CD14-positive monocyte (primary cell): ENCODE data around the gene CELF2. TPM values are rescaled to one million over a fixed set of nuclear protein-coding genes. Genes with fewer than 3 reads are reported as not detected.

ENCODE experiments used
- DNase-seq, 3 donors: peaks; one replicate each; pipeline ENCODE4 v3.0.0-alpha.2; 2011 to 2022
- H2AFZ ChIP-seq: 2 replicates; pipeline ENCODE4 v1.6.0; 2012; ENCODE audit warnings: mild to moderate bottlenecking, low read depth, low read length, inconsistent platforms; ENCODE audit not compliant: insufficient read depth, poor library complexity, severe bottlenecking
- H3K27ac ChIP-seq, 2 donors: 1 replicate in 1 of 2; 2 replicates in 1 of 2; pipeline ENCODE4 v1.5.1; 2012 to 2013; ENCODE audit warnings: low read length in 2 of 2, control low read depth in 1 of 2, inconsistent platforms in 1 of 2, low read depth in 1 of 2, mild to moderate bottlenecking in 1 of 2
- H3K27me3 ChIP-seq, 2 donors: one replicate each; pipeline versions ENCODE4 v1.6.0 to v1.6.1; 2011 to 2013; ENCODE audit warnings: low read length in 2 of 2; ENCODE audit not compliant: control insufficient read depth in 2 of 2, insufficient read depth in 2 of 2
- H3K36me3 ChIP-seq, 2 donors: replicated peaks in 1 of 2; 1 replicate in 1 of 2; 2 replicates in 1 of 2; pipeline versions ENCODE4 v1.5.1 to v1.6.1; 2012 to 2013; ENCODE audit warnings: low read length in 2 of 2, control low read depth in 1 of 2, inconsistent platforms in 1 of 2, mild to moderate bottlenecking in 1 of 2; ENCODE audit not compliant: insufficient read depth in 2 of 2, control insufficient read depth in 1 of 2
- H3K4me1 ChIP-seq, 2 donors: 1 replicate in 1 of 2; 2 replicates in 1 of 2; pipeline versions ENCODE4 v1.5.1 to v1.6.1; 2012 to 2013; ENCODE audit warnings: low read length in 2 of 2, control low read depth in 1 of 2, inconsistent platforms in 1 of 2, mild to moderate bottlenecking in 1 of 2, moderate library complexity in 1 of 2; ENCODE audit not compliant: insufficient read depth in 2 of 2, control insufficient read depth in 1 of 2
- H3K4me2 ChIP-seq: replicated peaks from 2 replicates; pipeline ENCODE3; 2012; ENCODE audit warnings: low read length, moderate library complexity, mild to moderate bottlenecking; ENCODE audit not compliant: poor library complexity, severe bottlenecking; ENCODE audit errors: extremely low read depth
- H3K4me3 ChIP-seq, 3 experiments: fragments of 200-600 bp in 1 of 3; sonication (generic) in 1 of 3; replicated peaks in 1 of 3; 1 replicate in 2 of 3; 2 replicates in 1 of 3; pipeline ENCODE4 v1.5.1; 2011 to 2013; ENCODE audit warnings: low read length in 3 of 3, mild to moderate bottlenecking in 3 of 3, control low read depth in 2 of 3, low read depth in 2 of 3, inconsistent platforms in 1 of 3, moderate library complexity in 1 of 3
- H3K79me2 ChIP-seq: 2 replicates; pipeline ENCODE4 v1.6.0; 2012; ENCODE audit warnings: mild to moderate bottlenecking, control low read depth, inconsistent platforms, low read length, moderate library complexity; ENCODE audit not compliant: insufficient read depth
- H3K9ac ChIP-seq: 2 replicates; pipeline ENCODE4 v1.6.0; 2017; ENCODE audit warnings: low read length, mild to moderate bottlenecking; ENCODE audit not compliant: insufficient read depth, poor library complexity, severe bottlenecking
- H3K9me3 ChIP-seq, 2 donors: replicated peaks in 1 of 2; 1 replicate in 1 of 2; 2 replicates in 1 of 2; pipeline versions ENCODE4 v1.5.1 to v1.6.1; 2012 to 2013; ENCODE audit warnings: low read length in 2 of 2, control low read depth in 1 of 2; ENCODE audit not compliant: control insufficient read depth in 1 of 2, insufficient read depth in 1 of 2
- H4K20me1 ChIP-seq: 2 replicates; pipeline ENCODE4 v1.6.0; 2012; ENCODE audit warnings: mild to moderate bottlenecking, low read length, control low read depth, moderate library complexity; ENCODE audit not compliant: insufficient read depth
- H3K27ac Mint-ChIP-seq, 7 donors: one replicate each; pipeline ENCODE4 v1.8.0; 2020; ENCODE audit warnings: mild to moderate bottlenecking in 7 of 7, mixed read lengths in 7 of 7, moderate library complexity in 6 of 7, inconsistent platforms in 2 of 7
- H3K27me3 Mint-ChIP-seq, 3 donors: one replicate each; pipeline ENCODE4 v1.8.0; 2021 to 2022; ENCODE audit warnings: low read depth in 3 of 3, mild to moderate bottlenecking in 3 of 3, mixed read lengths in 3 of 3, moderate library complexity in 3 of 3, inconsistent platforms in 1 of 3
- H3K36me3 Mint-ChIP-seq, 2 donors: one replicate each; pipeline ENCODE4 v1.8.0; 2020; ENCODE audit warnings: mixed read lengths in 2 of 2, inconsistent platforms in 1 of 2, mild to moderate bottlenecking in 1 of 2
- H3K4me1 Mint-ChIP-seq: one replicate; pipeline ENCODE4 v1.8.0; 2020; ENCODE audit warnings: mild to moderate bottlenecking, mixed read lengths
- H3K4me3 Mint-ChIP-seq, 2 donors: one replicate each; pipeline ENCODE4 v1.8.0; 2020; ENCODE audit warnings: mild to moderate bottlenecking in 2 of 2, mixed read lengths in 2 of 2, moderate library complexity in 1 of 2
- H3K9me3 Mint-ChIP-seq, 7 donors: one replicate each; pipeline ENCODE4 v1.8.0; 2020 to 2022; ENCODE audit warnings: mixed read lengths in 7 of 7, mild to moderate bottlenecking in 6 of 7, moderate library complexity in 6 of 7, inconsistent platforms in 2 of 7
- CTCF ChIP-seq: fragments of 200-600 bp; IDR thresholded peaks from one replicate; pipeline ENCODE4 v1.8.0; 2022; ENCODE audit warnings: antibody characterized with exemption, mild to moderate bottlenecking
- WGBS: methylation state at CpG from one replicate; pipeline ENCODE4 v1.1.5; 2013; ENCODE audit warnings: missing lambda C conversion rate; ENCODE audit not compliant: insufficient coverage; 5-methylcytosine and 5-hydroxymethylcytosine counted together
- intact Hi-C, 2 donors: fragments of 100-400 bp; cut with micrococcal nuclease; formaldehyde crosslinking; loops; one replicate each; pipeline versions ENCODE4 v1.15.0 to v1.15.1; 2023
- polyA plus RNA-seq, 3 donors: library from polyadenylated mRNA; depleted of rRNA in 1 of 3; unstranded in 2 of 3; stranded (reverse) in 1 of 3; fragments of 300-500 nt in 2 of 3; fragments of >200 nt in 1 of 3; fragmentation: Illumina TruSeq in 2 of 3; gene quantifications; 1 replicate in 2 of 3; 2 replicates in 1 of 3; pipeline ENCODE4 v1.2.3, GENCODE V29; 2012 to 2021

The CELF2 gene
- polyA plus RNA-seq, 3 donors = 53.5 to 93.3 (median 80.5) TPM

DNA sequence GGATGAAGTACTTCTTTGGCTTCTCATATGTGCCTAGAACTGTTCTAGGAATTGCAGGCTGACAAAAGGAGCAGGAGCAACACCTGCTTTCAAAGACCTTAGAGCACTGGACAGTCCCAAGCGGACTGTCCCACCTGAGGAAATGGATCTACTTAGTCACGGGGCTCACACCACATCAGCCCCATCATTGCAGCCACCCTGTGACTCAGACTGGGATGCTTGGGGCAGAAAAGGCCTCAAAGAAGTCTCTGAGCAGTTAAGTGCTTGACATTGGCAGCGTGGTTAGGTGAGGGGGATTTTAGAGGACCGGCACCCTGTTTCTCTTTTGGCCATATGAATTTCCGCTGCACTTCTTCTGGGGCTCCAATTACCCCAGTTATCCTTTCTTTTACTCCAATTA, 337.2 kb downstream of the CELF2 start:
- no peak overlapping the region for H2AFZ ChIP-seq
- H3K4me3 ChIP-seq = no peak overlapping the region
- intact Hi-C loops = no loop called here
- peaks cover 13% of the 10 kb centered on the region for H3K4me1 Mint-ChIP-seq
- no peaks in the 10 kb centered on the region for H3K36me3 Mint-ChIP-seq
- H3K4me1 ChIP-seq = peaks cover 0 to 8% of the 10 kb centered on the region in 2 donors
- DNase-seq = no peak
- H3K9me3 Mint-ChIP-seq = peaks cover 6 to 16% (median 10%) of the 10 kb centered on the region in 7 donors
- no peak overlapping the region for H3K4me3 Mint-ChIP-seq
- no peaks in the 10 kb centered on the region for H4K20me1 ChIP-seq
- no peaks in the 10 kb centered on the region for H3K79me2 ChIP-seq
- H3K9me3 ChIP-seq = peaks cover 0 to 7% of the 10 kb centered on the region in 2 donors
- no peak overlapping the region for H3K4me2 ChIP-seq
- H3K27me3 ChIP-seq = no peaks in the 10 kb centered on the region
- peaks cover 0 to 7% (median 0%) of the 10 kb centered on the region in 3 donors for H3K27me3 Mint-ChIP-seq
- 100% methylated on average over 1 of the region's 5 CpGs for WGBS
- no peak for TF ChIP-seq CTCF
- no peak overlapping the region for H3K27ac Mint-ChIP-seq
- H3K27ac ChIP-seq = no peak overlapping the region
- H3K9ac ChIP-seq = no peak overlapping the region
- no peaks in the 10 kb centered on the region for H3K36me3 ChIP-seq

DNA sequence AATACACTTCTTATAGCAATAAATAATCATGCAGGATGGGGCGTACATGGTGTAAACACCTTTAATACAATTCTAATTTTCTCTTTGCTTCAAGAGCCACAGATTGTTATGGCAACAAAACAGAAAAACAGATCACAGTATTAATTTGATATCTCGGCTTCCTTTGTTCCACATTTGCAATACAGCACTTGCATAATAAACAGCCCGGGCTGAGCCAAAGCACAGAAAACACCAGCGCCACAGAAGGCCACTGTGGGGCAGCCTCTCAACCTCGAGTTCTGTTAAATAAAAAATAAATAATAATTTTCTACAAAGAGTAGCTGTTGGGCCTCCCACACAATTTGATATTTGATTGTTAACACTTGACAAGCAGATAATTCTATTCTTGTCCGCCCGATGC, 337.9 kb downstream of the CELF2 start:
- Histone ChIP-seq H4K20me1 (no peaks in the 10 kb centered on the region), H3K4me2 (no peak overlapping the region), H3K4me3 (no peak overlapping the region), H3K36me3 (no peaks in the 10 kb centered on the region), H3K9ac (no peak overlapping the region), H3K9me3 (peaks cover 0 to 7% of the 10 kb centered on the region in 2 donors), H2AFZ (no peak overlapping the region), H3K4me1 (peaks cover 0 to 8% of the 10 kb centered on the region in 2 donors), H3K27me3 (no peaks in the 10 kb centered on the region), H3K27ac (no peak overlapping the region), H3K79me2 (no peaks in the 10 kb centered on the region)
- Mint-ChIP-seq H3K36me3 (no peaks in the 10 kb centered on the region), H3K4me1 (peaks cover 13% of the 10 kb centered on the region), H3K4me3 (no peak overlapping the region), H3K27me3 (peaks cover 0 to 6% (median 3%) of the 10 kb centered on the region in 3 donors), H3K9me3 (peaks cover 6 to 16% (median 11%) of the 10 kb centered on the region in 7 donors), H3K27ac (no peak overlapping the region)
- no peak for DNase-seq
- intact Hi-C loops = no loop called here
- 72% methylated on average over 3 of the region's 7 CpGs for WGBS
- TF ChIP-seq CTCF = no peak
